H1 (cell line): ENCODE data around the gene SOX12. TPM values are rescaled to one million over a fixed set of nuclear protein-coding genes. Genes with fewer than 3 reads are reported as not detected.

Experiments
- BACH1 ChIP-seq: IDR thresholded peaks from 2 replicates; pipeline ENCODE4 v1.6.1; 2012; ENCODE audit warnings: low read length, improper control_type of control experiment
- CBX8 ChIP-seq: fragments of 300-800, 300-1000 bp; sonication (generic); IDR thresholded peaks from 2 replicates; pipeline ENCODE4 v1.7.1; 2016; ENCODE audit warnings: low read depth, low read length, borderline replicate concordance
- GABPA ChIP-seq: IDR thresholded peaks from 2 replicates; pipeline ENCODE4 v1.6.1; 2011; ENCODE audit warnings: mild to moderate bottlenecking, low read length, moderate library complexity, borderline replicate concordance; ENCODE audit not compliant: insufficient read depth
- POLR2A ChIP-seq, 2 experiments: IDR thresholded peaks; 1 replicate in 1 of 2; 2 replicates in 1 of 2; pipeline ENCODE4 v1.6.1; 2011; ENCODE audit warnings: low read depth in 2 of 2, low read length in 2 of 2, mild to moderate bottlenecking in 2 of 2; ENCODE audit errors: control extremely low read depth in 1 of 2
- RAD21 ChIP-seq, 2 experiments: IDR thresholded peaks in 1 of 2; conservative IDR thresholded peaks in 1 of 2; 2 replicates each; pipeline ENCODE4 v1.6.1; 2011; ENCODE audit warnings: low read depth in 2 of 2, low read length in 2 of 2, improper control_type of control experiment in 1 of 2, inconsistent platforms in 1 of 2, mild to moderate bottlenecking in 1 of 2, moderate library complexity in 1 of 2
- ZNF274 ChIP-seq: IDR thresholded peaks from 2 replicates; pipeline ENCODE4 v1.7.0; 2012; ENCODE audit warnings: low read length, borderline replicate concordance; ENCODE audit errors: extremely low read depth
- polyA plus RNA-seq, 7 experiments: library from polyadenylated mRNA; depleted of rRNA in 3 of 7; stranded (reverse) in 5 of 7; unstranded in 2 of 7; fragments of >200 nt in 5 of 7; fragments of 200-250 nt in 2 of 7; gene quantifications; 1 replicate in 5 of 7; 2 replicates in 1 of 7; 4 replicates in 1 of 7; pipeline versions ENCODE4 v1.2.1 to v1.2.3, GENCODE V29; 2011 to 2013; ENCODE audit warnings: missing spikeins in 2 of 7, mixed read lengths in 2 of 7
- total RNA-seq: library from RNA; stranded (reverse); fragmentation: NEBNext Ultra II Directional; extraction: Animal tissue kit (Norgen Biotek cat#: 25700); gene quantifications from 2 replicates; pipeline ENCODE4 v1.2.1, GENCODE V29; 2021
- TF ChIP-seq, protein P1 (sequence below), 3 experiments: IDR thresholded peaks; 1 replicate in 2 of 3; 2 replicates in 1 of 3; pipeline versions ENCODE4 v1.5.1 to v1.6.1; 2011; ENCODE audit warnings: low read length in 3 of 3, mild to moderate bottlenecking in 3 of 3, inconsistent platforms in 2 of 3, low read depth in 1 of 3, moderate library complexity in 1 of 3; ENCODE audit not compliant: insufficient read depth in 1 of 3; ENCODE audit errors: control extremely low read depth in 1 of 3

Gene SOX12
- total and polyA plus RNA-seq, 2 of the 8 experiments (the other 6 are each of a cell fraction or from before 2014, with no cell fraction given), result 6.4 to 63.0 TPM

GRCh38 chr20:312067-312466 is 13.3 kb upstream of the SOX12 start (continued):
- TF ChIP-seq, protein P1, sequence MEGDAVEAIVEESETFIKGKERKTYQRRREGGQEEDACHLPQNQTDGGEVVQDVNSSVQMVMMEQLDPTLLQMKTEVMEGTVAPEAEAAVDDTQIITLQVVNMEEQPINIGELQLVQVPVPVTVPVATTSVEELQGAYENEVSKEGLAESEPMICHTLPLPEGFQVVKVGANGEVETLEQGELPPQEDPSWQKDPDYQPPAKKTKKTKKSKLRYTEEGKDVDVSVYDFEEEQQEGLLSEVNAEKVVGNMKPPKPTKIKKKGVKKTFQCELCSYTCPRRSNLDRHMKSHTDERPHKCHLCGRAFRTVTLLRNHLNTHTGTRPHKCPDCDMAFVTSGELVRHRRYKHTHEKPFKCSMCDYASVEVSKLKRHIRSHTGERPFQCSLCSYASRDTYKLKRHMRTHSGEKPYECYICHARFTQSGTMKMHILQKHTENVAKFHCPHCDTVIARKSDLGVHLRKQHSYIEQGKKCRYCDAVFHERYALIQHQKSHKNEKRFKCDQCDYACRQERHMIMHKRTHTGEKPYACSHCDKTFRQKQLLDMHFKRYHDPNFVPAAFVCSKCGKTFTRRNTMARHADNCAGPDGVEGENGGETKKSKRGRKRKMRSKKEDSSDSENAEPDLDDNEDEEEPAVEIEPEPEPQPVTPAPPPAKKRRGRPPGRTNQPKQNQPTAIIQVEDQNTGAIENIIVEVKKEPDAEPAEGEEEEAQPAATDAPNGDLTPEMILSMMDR (IDR thresholded peaks at IDR 0.05; ENCODE audit: control extremely low read depth in 1 of 3, insufficient read depth in 1 of 3, low read depth in 1 of 3, low read length in 3 of 3), result no peak
- TF ChIP-seq CBX8, result no peak
- TF ChIP-seq BACH1, result no peak
- no peak for TF ChIP-seq ZNF274
- no peak for TF ChIP-seq GABPA
- TF ChIP-seq RAD21 (IDR thresholded peaks at IDR 0.05 in 1 of 2, conservative IDR thresholded peaks at IDR 0.05 in 1 of 2; ENCODE audit: low read depth in 2 of 2, low read length in 2 of 2), result no peak
- no peak for TF ChIP-seq POLR2A (IDR thresholded peaks at IDR 0.05; ENCODE audit: control extremely low read depth in 1 of 2, low read depth in 2 of 2, low read length in 2 of 2)
